HG02678 (cell line): ENCODE data around the gene HAUS1.
"Not testable (repeated sequence)": the region's sequence is repeated elsewhere in the genome, so short reads cannot be mapped to it uniquely, and the experiment has no call there.

Experiments used
- ATAC-seq: cut with Tn5 transposase; IDR thresholded peaks from one replicate; pipeline ENCODE4 v1.9.1; 2021; ENCODE audit warnings: mild to moderate bottlenecking, moderate library complexity; ENCODE audit not compliant: unreplicated experiment

Gene HAUS1

DNA sequence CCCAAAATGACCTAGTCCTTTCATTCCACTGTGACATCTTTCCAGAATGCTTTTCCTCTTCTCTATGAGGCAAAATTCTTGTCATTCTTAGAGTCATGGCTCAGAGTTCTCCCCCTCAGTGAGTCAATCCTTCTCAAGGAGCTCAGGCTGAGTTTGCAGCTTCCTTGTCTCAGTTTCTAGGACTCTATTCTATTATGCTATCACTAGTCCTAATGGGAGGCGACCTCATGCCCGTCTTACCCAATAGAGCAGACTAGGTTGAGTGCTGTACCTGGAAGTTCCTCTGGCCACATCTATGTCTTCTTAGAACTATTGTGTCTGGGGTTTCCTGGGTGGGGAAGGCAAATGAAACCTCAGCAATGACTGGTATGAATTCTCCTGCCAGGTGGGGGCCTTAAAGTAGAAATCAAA lies 51.5 kb downstream of the HAUS1 start:
- ATAC-seq = no peak

DNA sequence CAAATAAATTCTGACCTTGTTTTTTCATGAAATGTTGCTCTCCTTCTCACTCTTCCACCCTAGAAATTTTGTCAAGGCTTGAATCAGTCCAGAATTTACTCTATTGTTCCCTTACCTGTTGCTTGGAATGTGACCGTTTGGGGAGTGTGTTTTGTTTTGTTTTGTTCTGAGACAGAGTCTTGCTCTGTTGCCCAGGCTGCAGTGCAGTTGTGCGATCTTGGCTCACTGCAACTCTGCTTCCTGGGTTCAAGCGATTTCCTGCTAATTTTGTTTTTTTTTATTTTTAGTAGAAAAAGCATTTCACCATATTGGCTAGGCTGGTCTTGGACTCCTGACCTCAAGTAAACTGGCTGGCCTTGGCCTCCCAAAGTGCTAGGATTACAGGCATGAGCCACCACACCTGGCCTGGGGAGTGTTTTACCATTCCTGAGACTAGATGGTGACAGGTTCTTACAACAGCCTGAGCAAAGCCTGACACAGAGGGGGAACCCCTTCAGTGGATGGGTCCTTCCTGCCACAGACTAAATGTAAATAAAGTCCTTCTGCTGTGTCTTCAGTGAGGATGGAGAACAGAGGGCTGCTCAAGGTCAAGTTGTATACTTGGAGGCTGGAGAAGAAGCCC lies 52.0 kb downstream of the HAUS1 start:
- no peak for ATAC-seq

DNA sequence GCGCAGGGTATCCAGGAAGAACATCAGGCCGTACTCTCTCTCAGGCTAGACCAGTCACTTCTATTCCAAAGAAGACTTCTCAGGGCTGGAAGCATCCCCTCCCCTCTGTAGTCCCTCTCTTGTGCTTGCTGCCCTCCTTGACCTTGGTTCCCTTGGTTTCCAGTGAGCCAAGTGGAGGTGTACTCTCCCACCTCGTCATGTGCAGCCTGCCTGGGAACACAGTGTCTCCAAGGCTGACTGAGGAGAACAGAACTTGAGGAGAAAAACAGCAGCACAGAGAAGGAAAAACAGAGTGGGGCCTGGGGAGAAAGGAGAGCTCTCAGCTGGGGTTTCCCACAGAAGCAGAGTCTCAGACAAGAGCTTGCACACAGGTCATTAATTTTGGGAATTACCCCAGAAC lies 52.7 kb downstream of the HAUS1 start:
- no peak for ATAC-seq

DNA sequence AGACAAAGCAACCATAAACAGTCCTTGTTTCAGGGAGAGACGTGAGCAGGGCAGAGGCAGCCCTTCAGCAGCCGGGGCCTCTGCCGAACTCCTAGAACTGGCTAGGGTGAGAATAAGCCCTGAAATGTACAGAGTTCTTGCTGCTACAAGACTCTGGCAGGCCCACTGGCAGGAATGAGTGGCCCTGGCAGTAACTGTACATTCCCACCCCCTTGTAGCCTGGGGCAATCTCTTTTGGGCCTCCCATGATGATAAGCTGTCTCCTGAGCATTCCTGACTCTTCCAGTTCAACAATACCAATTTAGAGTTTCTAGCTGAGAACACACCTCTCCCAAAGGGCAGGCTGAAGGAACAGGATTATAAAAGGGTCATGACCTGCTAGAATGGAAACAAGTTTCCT lies 54.3 kb downstream of the HAUS1 start:
- no peak for ATAC-seq

DNA sequence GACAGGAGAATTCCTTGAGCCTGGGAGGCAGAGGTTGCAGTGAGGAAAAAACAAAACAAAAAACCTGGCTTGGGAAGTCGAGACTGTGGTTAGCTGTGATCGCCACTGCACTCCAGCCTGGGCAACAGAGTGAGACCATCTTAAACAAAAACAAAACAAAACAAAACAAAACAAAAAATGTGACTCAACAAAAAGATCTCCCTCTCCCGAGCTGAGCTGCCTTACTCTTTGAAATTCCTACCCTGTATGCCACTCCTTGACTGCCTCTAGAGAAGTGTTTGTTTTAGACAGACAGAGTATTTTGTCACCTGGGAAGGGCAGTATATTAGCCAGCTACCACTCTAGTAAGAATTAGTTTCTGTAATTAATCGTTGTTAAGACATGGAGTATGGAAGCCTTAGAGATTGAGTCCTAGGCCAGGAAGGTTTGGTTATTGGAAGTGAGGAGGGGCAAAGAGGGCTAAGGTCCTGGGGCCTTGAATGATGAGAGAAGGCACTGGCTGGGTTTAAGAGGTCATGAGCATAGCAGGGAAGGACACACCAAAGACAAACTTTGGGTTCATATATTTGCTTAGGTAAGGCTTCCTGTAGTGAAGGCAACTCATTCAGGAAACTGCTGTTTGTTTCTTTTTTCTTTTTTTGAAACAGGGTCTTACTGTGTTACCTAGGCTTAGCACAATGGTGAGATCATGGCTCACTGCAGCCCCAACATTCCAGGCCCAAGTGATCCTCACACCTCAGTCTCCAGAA lies 56.0 kb downstream of the HAUS1 start:
- no peak for ATAC-seq

DNA sequence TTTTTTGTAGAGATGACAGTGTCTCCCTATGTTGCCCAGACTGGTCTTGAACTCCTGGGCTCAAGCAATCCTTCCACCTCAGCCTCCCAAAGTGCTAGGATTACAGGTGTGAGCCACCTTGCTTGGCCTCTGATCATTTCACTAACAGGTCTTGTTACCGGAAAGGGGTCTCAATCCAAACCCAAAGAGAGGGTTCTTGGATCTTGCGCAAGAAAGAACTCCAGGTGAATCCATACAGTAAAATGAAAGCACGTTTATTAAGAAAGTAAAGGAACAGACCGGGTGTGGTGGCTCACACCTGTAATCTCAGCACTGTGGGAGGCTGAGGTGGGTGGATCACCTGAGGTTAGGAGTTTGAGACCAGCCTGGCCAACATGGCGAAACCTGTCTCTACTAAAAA lies 56.7 kb downstream of the HAUS1 start:
- not testable (repeated sequence) for ATAC-seq

DNA sequence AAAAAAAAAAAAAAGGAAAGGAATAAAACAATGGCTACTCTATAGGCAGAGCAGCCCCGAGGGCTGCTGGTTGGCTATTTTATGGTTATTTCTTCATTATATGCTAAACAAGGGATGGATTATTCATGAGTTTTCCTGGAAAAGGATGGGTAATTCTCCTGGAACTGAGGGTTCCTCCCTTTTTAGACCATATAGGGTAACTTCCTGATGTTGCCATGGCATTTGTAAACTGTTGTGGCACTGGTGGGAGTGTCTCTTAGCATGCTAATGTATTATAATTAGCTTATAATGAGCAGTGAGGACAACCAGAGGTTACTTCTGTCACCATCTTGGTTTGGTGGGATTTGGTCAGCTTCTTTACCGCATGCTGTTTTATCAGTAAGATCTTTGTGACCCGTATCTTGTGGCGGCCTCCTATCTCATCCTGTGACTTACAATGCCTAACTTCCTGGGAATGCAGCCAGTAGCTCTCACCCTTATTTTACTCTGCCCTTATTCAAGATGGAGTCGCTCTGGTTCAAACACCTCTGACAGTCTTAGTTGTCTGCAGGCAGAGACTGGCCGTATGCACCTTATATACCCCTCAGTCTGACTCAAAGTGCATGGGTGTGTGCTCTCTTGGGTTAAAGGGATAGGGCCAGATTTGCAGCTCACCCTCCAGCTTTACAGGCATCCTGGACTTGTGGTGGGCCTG lies 57.7 kb downstream of the HAUS1 start:
- ATAC-seq = no peak

DNA sequence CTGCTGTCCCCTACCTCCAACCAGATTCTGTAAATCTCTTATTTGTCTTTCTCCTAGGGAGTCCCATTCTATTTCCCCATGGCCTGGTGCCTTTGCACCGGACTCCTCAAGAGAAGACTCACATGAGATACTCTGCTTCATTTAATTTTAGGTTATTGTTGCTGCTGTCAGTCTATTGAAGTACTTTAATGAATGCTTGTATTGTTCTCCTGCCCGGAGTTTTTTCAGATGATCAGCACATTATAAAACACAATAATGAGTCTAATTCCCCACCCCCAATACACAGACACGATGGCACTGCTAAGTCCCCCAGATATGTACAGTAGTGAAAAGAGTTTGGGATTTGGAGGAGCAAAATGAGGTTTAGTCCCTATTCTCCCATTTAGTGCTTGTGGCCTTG lies 58.9 kb downstream of the HAUS1 start:
- ATAC-seq = no peak

DNA sequence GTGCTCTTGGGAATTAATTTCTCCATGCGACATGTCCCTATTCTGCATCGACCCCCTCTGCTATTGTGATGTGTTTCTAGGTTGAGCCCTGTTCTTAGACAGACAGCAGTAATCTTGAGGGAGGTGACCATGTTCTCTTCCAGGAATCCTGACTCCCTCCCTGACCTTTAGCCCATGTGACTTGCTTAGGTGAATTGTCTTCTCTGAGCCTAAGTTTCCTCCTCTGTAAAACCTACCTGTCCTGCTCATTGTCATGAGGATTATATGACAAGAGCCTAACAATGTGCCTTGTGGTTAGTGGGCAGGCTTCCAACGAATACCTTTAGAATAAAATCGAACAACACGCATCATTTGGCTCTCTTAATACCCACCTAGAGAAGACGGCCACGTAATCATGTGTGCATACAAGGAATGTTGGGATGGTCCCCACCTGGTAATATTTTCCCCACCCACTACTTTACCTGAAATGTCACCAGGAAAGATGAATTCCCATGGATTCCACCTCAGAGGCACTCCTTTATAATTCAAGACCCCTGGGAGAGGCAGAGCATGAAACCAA lies 59.8 kb downstream of the HAUS1 start:
- ATAC-seq = no peak

DNA sequence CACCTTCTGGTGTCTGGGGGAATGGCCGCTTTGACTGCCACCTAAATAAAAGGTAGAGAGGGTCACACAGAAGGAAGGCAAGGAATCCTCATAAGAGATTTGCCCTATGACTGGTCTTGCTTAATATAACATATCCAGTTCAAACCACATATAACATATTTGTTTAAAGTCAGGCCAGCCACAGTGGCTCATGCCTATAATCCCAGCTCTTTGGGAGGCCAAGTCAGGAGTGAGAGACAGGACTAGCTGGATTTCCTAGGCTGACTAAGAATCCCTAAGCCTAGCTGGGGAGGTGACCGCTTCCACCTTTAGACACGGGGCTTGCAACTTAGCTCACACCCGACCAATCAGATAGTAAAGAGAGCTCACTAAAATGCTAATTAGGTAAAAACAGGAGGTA lies 60.3 kb downstream of the HAUS1 start:
- ATAC-seq = not testable (repeated sequence)

DNA sequence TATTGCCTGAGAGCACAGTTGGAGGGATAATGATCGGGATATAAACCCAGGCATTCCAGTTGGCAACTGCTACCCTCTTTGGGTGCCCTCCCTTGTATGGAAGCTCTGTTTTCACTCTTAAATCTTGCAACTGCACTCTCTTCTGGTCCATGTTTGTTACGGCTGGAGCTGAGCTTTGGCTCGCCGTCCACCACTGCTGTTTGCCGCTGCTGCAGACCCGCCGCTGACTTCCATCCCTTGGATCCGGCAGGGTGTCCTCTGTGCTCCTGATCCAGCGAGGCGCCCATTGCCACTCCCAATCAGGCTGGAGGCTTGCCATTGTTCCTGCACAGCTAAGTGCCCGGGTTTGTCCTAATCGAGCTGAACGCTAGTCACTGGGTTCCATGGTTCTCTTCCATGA lies 60.7 kb downstream of the HAUS1 start:
- no peak for ATAC-seq

DNA sequence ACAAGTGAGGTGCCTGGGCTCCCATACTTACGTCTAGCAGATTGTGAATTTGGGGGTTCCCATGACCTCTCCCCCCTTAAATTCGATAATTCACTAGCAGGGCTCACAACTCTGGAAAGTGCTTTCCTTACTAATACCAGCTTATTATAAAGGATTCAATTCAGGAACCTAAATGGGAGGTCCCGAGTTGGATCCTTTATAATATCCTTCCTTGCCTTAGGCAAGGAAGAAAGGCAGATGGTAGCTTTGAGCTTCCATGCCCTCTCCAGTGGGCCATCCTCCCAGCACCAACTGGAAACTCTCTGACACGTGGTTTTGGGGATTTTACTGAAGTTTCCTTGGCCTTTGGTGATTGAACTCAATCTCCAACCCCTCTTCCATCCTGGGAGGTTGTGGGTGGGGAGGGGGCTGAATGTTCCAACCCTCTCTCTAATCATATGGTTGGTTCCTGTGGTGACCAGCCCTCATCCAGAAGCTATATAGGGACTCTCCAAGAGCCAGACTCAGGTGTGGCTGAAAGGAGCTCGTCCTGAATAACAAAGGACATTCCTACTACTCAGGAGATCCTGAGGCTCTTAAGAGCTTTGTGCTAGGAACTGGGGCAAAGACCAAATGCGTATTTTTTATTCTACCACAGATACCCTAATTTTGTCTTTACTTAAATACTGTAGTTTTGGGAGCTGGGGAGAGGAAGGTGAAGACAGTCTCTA lies 62.2 kb downstream of the HAUS1 start:
- no peak for ATAC-seq

DNA sequence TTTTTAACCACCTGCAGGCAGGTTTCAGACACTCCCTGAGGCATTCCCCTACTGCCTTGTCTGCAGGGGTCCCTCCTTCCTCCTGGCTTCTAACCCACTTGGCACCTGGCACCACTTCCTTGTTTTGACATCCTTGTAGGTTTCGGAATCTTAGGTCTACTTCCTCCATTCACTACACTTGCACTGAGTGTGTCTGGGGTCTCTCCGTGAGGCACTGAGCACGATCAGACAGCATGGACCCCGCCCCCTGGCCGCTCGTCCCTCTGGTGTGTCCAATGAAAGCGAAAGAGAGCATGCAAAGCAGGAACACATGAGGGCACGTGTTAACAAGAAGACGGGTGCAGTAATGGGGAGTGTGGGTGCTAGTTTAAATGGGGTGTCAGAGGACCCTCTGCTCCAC lies 63.8 kb downstream of the HAUS1 start:
- peak; percentile 92 for ATAC-seq

DNA sequence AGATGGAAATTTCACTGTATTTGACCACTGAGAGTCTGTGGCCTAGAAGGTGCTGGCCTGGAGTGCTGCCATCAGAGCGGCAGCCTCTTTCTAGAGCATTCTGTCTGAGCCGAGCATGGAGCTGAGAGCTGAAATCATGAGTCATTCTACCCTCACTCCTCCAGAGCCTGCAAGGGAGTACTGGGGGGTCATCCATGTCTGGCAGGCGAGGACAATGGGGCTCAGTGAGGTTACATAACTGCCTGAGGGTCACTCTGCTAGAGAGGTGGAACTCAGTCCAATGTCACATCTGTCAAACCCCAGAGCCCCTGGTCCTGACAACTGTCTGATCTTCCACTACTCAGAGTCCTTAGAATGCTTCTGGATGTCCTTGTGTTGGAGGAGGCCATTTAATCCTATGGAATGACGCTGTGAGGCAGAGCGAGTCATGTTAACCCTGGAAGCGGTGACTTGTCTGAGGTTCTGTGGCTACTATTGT lies 65.3 kb downstream of the HAUS1 start:
- ATAC-seq = no peak

DNA sequence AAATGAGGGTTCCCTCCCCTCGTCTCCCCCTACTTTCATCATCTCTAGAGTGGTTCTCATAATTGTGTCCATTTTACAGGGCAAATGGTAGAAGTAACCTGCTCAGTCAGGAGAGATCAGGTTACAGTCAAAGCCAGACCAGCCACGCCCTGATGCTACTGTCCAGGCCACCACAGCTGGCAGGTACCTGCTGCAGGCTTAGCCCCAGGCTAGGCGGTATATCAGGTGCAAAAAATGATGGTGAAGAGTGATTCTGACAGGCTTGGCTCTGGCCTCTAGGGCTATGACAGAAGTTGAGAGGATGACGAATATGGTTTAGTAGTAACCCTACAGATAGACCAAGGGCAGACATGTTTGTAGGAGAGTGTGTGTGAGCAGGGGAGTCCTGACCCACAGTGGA lies 67.1 kb downstream of the HAUS1 start:
- ATAC-seq = no peak

DNA sequence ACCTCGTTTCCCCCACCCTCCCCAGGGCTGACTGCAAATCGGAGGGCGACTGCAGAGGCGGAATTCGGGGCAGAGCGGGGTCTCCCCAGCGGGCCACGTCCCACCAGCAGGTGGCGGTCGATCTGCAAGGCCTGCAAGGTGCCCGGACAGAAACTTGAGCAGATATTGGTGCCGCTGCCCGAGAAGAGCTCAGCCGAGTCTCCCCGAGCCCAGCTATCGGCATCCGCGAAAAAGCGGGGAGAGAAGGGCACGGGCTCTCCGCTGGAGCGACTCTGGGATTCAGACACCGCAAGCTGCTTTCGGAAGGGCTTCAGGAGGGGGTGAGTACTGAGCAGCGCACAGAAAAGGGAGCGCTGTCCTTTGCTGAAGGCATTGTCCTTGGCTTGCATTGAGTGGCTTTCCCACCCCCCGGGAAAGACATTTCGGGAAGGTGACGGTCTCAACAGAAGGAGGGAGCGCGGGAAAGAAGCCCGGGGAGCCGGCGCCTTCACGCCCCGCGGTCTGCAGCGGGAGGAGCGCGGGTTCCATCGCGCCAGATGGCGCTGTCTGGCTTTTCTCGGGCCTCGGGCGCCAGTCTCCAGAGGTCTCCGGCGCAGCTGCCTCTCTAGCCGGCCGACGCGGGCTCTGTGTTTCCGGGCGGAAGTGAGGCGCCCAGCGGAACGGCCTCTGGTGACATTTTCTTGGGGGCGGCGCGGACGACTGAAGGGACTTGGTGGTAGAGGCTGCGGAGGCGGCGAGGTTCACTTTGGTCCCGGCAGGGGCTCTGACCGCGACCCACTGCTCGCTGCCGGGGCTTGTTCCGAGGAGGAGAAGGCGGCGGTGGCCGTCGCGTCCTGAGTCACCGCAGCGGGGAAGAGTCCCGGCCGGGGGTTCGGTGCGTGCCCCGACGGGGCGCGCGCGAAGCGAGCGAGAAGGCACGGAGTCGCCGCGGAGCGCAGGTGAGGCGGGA lies 69.5 kb downstream of the HAUS1 start:
- peak; percentile 83 for ATAC-seq

DNA sequence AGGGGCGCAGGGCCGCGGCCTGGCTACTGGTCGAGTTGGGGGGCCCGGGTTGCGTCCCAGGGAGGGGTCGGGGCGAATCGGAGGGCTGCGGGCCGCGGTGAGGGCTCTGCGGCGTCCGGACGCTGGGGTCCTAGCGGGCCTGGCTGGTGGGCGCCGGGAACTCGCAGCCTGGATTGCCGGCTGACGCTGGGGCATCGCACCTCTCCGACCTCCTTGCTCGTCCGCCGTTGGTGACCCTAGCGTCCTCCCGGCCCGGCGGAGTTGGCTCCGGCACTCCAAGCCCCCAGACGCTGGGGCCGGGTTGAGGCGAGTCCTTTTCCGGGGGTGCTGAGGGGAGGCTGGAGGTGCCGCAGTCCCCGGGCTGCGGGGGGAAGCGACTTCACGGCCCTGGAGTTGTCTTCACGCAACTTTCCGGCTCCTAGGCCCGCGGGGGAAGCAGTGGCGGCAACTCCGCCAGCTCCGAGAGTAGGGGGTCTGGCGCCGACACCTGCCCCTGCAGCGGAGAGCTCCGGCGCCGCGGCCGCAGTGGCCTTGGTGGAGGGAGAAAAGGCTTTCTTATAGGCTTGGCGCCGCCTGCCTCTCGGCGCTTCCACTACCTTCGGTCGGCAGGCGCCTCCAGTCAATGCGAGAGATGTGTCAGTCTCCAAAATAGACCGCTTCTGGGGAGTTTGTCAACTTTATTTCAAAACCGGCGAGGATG lies 70.3 kb downstream of the HAUS1 start:
- peak; percentile 17 for ATAC-seq

DNA sequence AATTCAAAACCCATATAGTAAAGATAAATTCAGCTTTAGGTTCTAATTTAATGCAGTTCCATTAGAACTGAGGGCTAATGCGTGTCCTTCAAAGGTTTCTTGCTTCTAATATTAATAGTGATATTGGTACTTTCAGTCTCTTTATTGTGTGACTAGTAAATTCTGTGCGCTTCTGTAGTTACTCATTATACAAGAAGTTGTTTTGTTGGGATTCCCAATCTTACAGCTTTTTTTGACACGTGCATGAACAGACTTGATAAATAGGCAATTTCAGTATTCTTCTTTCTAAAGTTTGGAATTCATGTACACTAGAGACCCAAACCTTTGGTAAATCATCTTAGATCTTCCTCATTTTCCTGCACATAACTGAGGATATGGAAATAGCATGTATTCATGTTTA lies 71.8 kb downstream of the HAUS1 start:
- ATAC-seq = no peak
